Neural cell (in vitro differentiated cells): ENCODE data around the gene PHACTR2. TPM values are rescaled to one million over a fixed set of nuclear protein-coding genes. Genes with fewer than 3 reads are reported as not detected.

ENCODE experiments used
- H2AFZ ChIP-seq: fragments of 200-600, 300-800 bp; sonication (generic), shearing (Covaris generic); 2 replicates; pipeline ENCODE4 v1.6.0; 2014; ENCODE audit warnings: low read depth, mild to moderate bottlenecking, antibody characterized with exemption, low read length, moderate library complexity
- H3F3A ChIP-seq: fragments of 200-600 bp; shearing (Covaris generic); 2 replicates; pipeline ENCODE4 v1.6.1; 2016; ENCODE audit warnings: mild to moderate bottlenecking, moderate library complexity, mixed read lengths, antibody characterized with exemption, low read length; ENCODE audit not compliant: insufficient read depth, poor library complexity, severe bottlenecking
- H3K27ac ChIP-seq: fragments of 200-600, 300-800 bp; sonication (generic), shearing (Covaris generic); 2 replicates; pipeline ENCODE4 v1.5.1; 2014; ENCODE audit warnings: mild to moderate bottlenecking, low read length, moderate library complexity
- H3K27me3 ChIP-seq: fragments of 300-800, 200-600 bp; sonication (generic), shearing (Covaris generic); 2 replicates; pipeline ENCODE4 v1.6.0; 2014; ENCODE audit warnings: mild to moderate bottlenecking, low read depth, low read length, moderate library complexity; ENCODE audit not compliant: insufficient read depth
- H3K36me3 ChIP-seq: fragments of 300-800, 200-600 bp; sonication (generic), shearing (Covaris generic); 2 replicates; pipeline ENCODE4 v1.5.1; 2014; ENCODE audit warnings: mild to moderate bottlenecking, antibody characterized with exemption, low read length, moderate library complexity; ENCODE audit not compliant: insufficient read depth
- H3K4me2 ChIP-seq: fragments of 300-800, 200-600 bp; sonication (generic), shearing (Covaris generic); 2 replicates; pipeline ENCODE4 v1.6.0; 2014; ENCODE audit warnings: mild to moderate bottlenecking, low read length
- H3K4me3 ChIP-seq: fragments of 300-800, 200-600 bp; sonication (generic), shearing (Covaris generic); 2 replicates; pipeline ENCODE4 v1.5.1; 2014; ENCODE audit warnings: mild to moderate bottlenecking, low read length, moderate library complexity
- H3K79me2 ChIP-seq: fragments of 200-600 bp; shearing (Covaris generic); replicated peaks from 2 replicates; pipeline ENCODE4 v1.6.0; 2014; ENCODE audit warnings: mild to moderate bottlenecking, low read length, moderate library complexity; ENCODE audit not compliant: insufficient read depth
- H3K9ac ChIP-seq: fragments of 300-800, 200-600 bp; sonication (generic), shearing (Covaris generic); 2 replicates; pipeline ENCODE4 v1.6.1; 2016; ENCODE audit warnings: mild to moderate bottlenecking, low read length, mixed read lengths
- H3K9me2 ChIP-seq: fragments of 200-600 bp; shearing (Covaris generic); 2 replicates; pipeline ENCODE4 v1.6.1; 2016; ENCODE audit warnings: mild to moderate bottlenecking, low read length, mixed read lengths; ENCODE audit not compliant: insufficient read depth
- H3K9me3 ChIP-seq: fragments of 200-600, 300-800 bp; sonication (generic), shearing (Covaris generic); 2 replicates; pipeline ENCODE4 v1.6.1; 2016; ENCODE audit warnings: mild to moderate bottlenecking, mixed run types, low read length, moderate library complexity, mixed read lengths
- H4K20me1 ChIP-seq: fragments of 200-600 bp; shearing (Covaris generic); 2 replicates; pipeline ENCODE4 v1.6.1; 2016; ENCODE audit warnings: mild to moderate bottlenecking, mixed run types; ENCODE audit not compliant: insufficient read depth
- EP300 ChIP-seq: fragments of 450-650 bp; conservative IDR thresholded peaks from 2 replicates; pipeline ENCODE4 v1.6.1; 2014; ENCODE audit warnings: antibody characterized with exemption, mild to moderate bottlenecking, moderate library complexity; ENCODE audit not compliant: poor library complexity, severe bottlenecking
- EZH2 ChIP-seq: fragments of 200-600, 300-800 bp; shearing (Covaris generic), sonication (generic); IDR thresholded peaks from 2 replicates; pipeline ENCODE4 v1.6.1; 2014; ENCODE audit warnings: antibody characterized with exemption, low read length, borderline replicate concordance, mild to moderate bottlenecking; ENCODE audit not compliant: insufficient read depth, poor library complexity, severe bottlenecking
- MXI1 ChIP-seq: fragments of 450-650 bp; conservative IDR thresholded peaks from 2 replicates; pipeline ENCODE4 v1.6.1; 2014; ENCODE audit warnings: antibody characterized with exemption, mild to moderate bottlenecking; ENCODE audit not compliant: poor library complexity, severe bottlenecking
- POLR2AphosphoS5 ChIP-seq: IDR thresholded peaks from 2 replicates; pipeline ENCODE4 v1.6.1; 2012
- RAD21 ChIP-seq: fragments of 450-650 bp; conservative IDR thresholded peaks from 2 replicates; pipeline ENCODE4 v1.6.1; 2014; ENCODE audit warnings: antibody characterized with exemption, mild to moderate bottlenecking, moderate library complexity
- SMC3 ChIP-seq: fragments of 450-650 bp; conservative IDR thresholded peaks from 2 replicates; pipeline ENCODE4 v1.6.1; 2014; ENCODE audit warnings: antibody characterized with exemption, mild to moderate bottlenecking, moderate library complexity; ENCODE audit not compliant: poor library complexity
- TAF1 ChIP-seq: IDR thresholded peaks from 2 replicates; pipeline ENCODE4 v1.6.1; 2012; ENCODE audit warnings: low read depth
- polyA plus RNA-seq: library from polyadenylated mRNA; depleted of rRNA; stranded (reverse); fragments of >200 nt; gene quantifications from 2 replicates; pipeline ENCODE4 v1.2.3, GENCODE V29; 2014
- TF ChIP-seq, protein P1 (sequence below): IDR thresholded peaks from 2 replicates; pipeline ENCODE4 v1.6.1; 2012; ENCODE audit warnings: borderline replicate concordance
- TF ChIP-seq, protein P2 (sequence below): fragments of 450-650 bp; IDR thresholded peaks from 2 replicates; pipeline ENCODE4 v1.5.1; 2014; ENCODE audit warnings: antibody characterized with exemption, mild to moderate bottlenecking, moderate library complexity; ENCODE audit not compliant: poor library complexity, severe bottlenecking

Gene PHACTR2
- polyA plus RNA-seq, 1 donor from 2014 or later = 2.8 TPM

DNA sequence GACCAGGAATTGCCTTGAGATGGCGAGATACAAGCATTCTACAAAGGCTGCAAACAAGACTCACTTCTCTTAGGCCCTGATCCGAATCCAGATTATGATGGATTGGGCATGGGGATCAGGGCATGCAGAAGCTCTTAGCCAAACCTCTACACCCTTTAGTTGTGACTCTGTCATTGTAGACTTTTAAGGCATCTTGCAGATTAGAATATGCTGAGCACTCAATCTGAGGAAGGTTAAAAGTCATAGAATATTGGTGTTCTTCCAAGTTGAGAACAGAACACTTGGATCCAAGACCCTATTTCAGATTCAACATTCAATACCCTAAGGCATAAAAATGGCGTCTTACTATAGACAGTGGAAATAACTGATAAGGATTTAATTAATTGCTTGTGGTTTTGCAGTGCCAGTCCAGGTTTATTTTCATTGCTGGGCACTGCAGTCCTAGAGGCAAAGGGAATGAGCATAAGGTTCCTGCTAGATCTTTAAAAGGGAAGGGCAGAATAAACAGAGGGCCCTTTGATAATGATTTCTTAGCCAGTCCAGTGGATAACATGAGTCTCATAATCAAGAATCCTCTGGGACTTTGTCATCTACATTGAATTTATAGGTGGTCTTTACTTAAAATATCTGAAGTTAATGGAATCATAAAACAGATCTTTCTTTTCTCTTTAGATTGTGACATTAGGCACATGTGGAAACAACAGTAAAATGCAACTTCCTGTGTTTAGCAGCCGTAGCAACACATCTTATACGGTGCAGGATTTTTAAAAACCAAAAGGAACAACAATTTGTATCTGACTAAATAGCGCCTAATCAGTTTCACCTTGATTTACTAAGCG lies 17.6 kb downstream of the PHACTR2 start:
- H3K79me2 ChIP-seq = no peaks in the 10 kb centered on the region
- TF ChIP-seq POLR2AphosphoS5 = no peak
- TF ChIP-seq EP300 = no peak
- TF ChIP-seq EZH2 = no peak
- TF ChIP-seq, protein P1, sequence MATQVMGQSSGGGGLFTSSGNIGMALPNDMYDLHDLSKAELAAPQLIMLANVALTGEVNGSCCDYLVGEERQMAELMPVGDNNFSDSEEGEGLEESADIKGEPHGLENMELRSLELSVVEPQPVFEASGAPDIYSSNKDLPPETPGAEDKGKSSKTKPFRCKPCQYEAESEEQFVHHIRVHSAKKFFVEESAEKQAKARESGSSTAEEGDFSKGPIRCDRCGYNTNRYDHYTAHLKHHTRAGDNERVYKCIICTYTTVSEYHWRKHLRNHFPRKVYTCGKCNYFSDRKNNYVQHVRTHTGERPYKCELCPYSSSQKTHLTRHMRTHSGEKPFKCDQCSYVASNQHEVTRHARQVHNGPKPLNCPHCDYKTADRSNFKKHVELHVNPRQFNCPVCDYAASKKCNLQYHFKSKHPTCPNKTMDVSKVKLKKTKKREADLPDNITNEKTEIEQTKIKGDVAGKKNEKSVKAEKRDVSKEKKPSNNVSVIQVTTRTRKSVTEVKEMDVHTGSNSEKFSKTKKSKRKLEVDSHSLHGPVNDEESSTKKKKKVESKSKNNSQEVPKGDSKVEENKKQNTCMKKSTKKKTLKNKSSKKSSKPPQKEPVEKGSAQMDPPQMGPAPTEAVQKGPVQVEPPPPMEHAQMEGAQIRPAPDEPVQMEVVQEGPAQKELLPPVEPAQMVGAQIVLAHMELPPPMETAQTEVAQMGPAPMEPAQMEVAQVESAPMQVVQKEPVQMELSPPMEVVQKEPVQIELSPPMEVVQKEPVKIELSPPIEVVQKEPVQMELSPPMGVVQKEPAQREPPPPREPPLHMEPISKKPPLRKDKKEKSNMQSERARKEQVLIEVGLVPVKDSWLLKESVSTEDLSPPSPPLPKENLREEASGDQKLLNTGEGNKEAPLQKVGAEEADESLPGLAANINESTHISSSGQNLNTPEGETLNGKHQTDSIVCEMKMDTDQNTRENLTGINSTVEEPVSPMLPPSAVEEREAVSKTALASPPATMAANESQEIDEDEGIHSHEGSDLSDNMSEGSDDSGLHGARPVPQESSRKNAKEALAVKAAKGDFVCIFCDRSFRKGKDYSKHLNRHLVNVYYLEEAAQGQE = no peak
- TF ChIP-seq TAF1 = no peak
- no peak for TF ChIP-seq RAD21
- TF ChIP-seq, protein P2, sequence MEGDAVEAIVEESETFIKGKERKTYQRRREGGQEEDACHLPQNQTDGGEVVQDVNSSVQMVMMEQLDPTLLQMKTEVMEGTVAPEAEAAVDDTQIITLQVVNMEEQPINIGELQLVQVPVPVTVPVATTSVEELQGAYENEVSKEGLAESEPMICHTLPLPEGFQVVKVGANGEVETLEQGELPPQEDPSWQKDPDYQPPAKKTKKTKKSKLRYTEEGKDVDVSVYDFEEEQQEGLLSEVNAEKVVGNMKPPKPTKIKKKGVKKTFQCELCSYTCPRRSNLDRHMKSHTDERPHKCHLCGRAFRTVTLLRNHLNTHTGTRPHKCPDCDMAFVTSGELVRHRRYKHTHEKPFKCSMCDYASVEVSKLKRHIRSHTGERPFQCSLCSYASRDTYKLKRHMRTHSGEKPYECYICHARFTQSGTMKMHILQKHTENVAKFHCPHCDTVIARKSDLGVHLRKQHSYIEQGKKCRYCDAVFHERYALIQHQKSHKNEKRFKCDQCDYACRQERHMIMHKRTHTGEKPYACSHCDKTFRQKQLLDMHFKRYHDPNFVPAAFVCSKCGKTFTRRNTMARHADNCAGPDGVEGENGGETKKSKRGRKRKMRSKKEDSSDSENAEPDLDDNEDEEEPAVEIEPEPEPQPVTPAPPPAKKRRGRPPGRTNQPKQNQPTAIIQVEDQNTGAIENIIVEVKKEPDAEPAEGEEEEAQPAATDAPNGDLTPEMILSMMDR = no peak
- no peak for TF ChIP-seq MXI1
- no peak for TF ChIP-seq SMC3
- H3K9ac ChIP-seq = no peak overlapping the region
- H3K9me2 ChIP-seq = no peaks in the 10 kb centered on the region
- H4K20me1 ChIP-seq = no peaks in the 10 kb centered on the region
- H3F3A ChIP-seq = no peaks in the 10 kb centered on the region
- no peak overlapping the region for H2AFZ ChIP-seq
- no peak overlapping the region for H3K4me3 ChIP-seq
- H3K36me3 ChIP-seq = no peaks in the 10 kb centered on the region
- H3K27ac ChIP-seq = no peak overlapping the region
- H3K4me2 ChIP-seq = no peak overlapping the region
- H3K9me3 ChIP-seq = no peaks in the 10 kb centered on the region
- H3K27me3 ChIP-seq = no peaks in the 10 kb centered on the region

DNA sequence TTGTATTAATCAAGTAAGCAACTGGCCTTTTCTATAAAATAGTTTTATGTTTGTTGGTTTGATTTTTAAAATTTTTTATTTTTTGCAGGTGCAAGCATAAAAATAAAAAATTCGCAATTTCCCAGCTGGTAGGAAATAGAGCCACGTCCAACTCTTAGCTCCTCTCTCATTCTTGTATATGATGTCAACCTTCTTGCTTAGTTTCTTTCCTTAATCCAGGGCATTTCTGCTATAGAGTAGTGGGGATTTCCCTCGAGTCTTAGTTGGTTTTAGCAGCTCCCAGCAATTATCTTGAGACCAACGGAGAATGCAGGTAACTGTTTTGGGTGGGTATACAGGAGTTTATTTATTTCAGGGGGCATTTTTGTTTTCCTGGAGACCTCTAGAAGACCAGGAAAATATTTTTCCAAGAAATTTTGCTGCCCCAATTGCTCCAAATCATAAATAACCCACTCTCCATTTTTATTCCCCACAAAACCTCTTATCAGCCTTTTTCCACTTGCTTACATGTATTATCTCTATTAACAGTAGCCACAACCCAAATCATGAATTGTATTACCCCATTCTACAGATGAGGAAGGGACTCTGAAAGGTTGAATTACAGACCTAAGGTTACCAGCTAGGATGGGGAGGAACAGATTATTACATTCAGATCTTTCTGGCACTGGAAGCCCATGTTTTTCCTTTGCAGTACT lies 18.4 kb downstream of the PHACTR2 start:
- Histone ChIP-seq H3K9me2 (no peaks in the 10 kb centered on the region), H3K36me3 (no peaks in the 10 kb centered on the region), H3K9me3 (no peaks in the 10 kb centered on the region), H3K4me3 (no peak overlapping the region), H3K4me2 (no peak overlapping the region), H3K27ac (no peak overlapping the region), H3K27me3 (no peaks in the 10 kb centered on the region), H3K79me2 (no peaks in the 10 kb centered on the region), H4K20me1 (no peaks in the 10 kb centered on the region), H2AFZ (no peak overlapping the region), H3K9ac (no peak overlapping the region), H3F3A (no peaks in the 10 kb centered on the region)
- no peak for TF ChIP-seq RAD21
- TF ChIP-seq EP300 = no peak
- no peak for TF ChIP-seq TAF1
- TF ChIP-seq POLR2AphosphoS5 = no peak
- no peak for TF ChIP-seq MXI1
- TF ChIP-seq SMC3 = no peak
- TF ChIP-seq, protein P2 = no peak
